GM21528 (cell line): ENCODE measurements around the gene FUT2.
"Not testable (repeated sequence)": the region's sequence is repeated elsewhere in the genome, so short reads cannot be mapped to it uniquely, and the experiment has no call there.

ENCODE experiments used
- ATAC-seq: cut with Tn5 transposase; IDR thresholded peaks from one replicate; pipeline ENCODE4 v1.9.1; 2021; ENCODE audit warnings: mild to moderate bottlenecking, moderate library complexity; ENCODE audit not compliant: unreplicated experiment, low FRiP score

Gene FUT2

DNA sequence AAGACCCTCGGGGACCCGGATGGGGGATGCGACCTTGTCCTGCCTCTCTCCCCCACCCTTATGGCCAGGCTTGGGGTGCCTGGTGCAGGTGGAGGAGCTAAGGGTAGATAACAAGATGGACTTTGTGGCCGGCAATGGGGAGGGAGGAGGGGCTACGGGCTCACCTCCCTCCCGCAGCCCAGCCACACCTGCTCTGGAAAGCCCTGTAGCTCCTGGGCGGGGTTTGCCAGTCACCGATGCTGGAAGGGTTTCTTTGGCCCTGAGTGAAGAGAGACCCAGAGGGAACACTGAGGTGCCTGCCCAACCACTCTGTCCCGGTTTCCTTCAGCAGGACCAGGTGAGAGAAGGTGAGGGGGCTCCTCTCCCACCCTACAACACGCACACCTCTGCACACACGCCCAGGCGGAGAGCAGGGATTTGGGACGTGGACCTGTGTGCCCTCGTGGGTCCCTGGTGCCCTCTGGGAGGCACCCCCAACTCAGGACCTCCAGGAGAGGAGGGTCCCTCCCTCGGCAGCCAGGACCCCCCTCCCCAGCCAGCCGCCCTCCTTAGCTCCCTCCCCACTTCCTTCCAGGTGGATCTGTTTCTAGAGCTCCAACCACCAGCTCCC, at the start of gene FUT2:
FUT2 (plus strand) TSS at position 229 of the 610 bp plus-strand sequence. CDS start 6,986 bp downstream, outside the sequence.
- no peak for ATAC-seq

GRCh38 chr19:48646001-48646721, 49.6 kb upstream of the FUT2 start, which contains the start of gene CA11:
CA11 (minus strand) TSS chr19:48646187; CDS start chr19:48645632, 555 bp downstream.
- ATAC-seq, result peak; percentile 70

GRCh38 chr19:48646722-48647216, 49.0 kb upstream of the FUT2 start:
- no peak for ATAC-seq

DNA sequence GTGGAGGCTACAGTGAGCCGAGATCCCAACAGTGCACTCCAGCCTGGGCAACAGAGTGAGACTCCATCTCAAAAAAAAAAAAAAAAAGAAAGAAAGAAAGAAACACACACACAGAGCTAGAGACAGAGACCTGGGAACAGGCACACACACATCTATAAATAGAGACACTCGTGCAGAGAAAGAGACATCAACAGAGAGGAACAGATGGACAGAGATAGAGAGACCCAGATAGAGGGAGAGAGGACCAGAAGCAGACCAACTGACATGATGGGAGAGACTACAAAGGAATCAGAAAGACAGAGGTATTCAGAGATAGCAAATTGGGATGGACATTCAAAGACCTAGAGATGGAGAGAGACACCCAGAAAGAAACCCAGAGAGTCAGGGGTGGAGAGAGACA, 47.6 kb upstream of the FUT2 start:
- ATAC-seq, result no peak

GRCh38 chr19:48650974-48651682, 44.6 kb upstream of the FUT2 start:
- no peak for ATAC-seq

GRCh38 chr19:48651683-48652048, 44.1 kb upstream of the FUT2 start:
- no peak for ATAC-seq

GRCh38 chr19:48654299-48655059, 41.3 kb upstream of the FUT2 start:
- ATAC-seq, result no peak

DNA sequence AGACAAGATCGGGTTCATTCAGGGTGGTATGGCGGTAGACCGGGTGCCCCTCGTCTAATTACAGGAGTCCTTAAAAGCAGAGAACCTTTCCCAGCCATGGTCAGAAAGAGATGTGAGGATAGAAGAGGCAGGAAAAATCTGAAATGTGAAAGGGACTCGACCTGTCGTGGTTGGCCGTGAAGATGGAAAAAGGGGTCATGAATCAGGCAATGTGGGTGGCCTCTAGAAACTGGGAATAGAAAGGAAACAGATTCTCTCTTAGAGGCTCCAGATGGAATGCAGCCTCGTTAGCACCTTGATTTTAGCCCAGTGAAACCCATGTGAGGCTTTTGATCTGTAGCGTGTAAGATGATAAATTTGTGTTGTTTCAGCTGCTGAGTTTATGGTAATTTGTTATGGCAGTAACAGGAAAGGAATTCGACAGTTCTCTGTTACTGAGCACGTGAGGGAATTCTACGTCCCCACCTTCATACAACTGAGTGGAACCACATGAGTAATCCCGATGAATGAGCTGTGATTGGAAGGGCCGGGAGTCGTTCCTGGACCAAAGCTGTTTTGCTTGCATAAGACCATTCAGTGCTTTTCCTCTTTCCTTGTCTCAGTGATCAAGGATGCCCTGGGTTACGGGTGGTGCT, 38.8 kb upstream of the FUT2 start:
- ATAC-seq, result no peak

DNA sequence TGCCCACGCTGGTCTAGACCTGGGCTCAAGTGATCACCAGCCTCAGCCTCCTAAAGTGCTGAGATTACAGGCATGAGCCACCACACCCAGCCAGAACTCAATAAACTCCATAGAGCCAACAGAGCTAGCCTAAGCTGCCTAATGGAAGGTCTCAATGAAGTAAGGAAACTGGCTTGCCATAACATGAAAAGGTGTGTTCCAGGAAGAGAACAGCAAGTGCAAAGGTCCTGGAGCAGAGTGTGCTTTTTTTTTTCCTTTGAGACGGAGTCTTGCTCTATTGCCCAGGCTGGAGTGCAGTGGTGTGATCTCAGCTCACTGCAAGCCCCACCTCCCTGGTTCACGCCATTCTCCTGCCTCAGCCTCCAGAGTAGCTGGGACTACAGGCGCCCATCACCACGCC, 37.9 kb upstream of the FUT2 start:
- not testable (repeated sequence) for ATAC-seq

DNA sequence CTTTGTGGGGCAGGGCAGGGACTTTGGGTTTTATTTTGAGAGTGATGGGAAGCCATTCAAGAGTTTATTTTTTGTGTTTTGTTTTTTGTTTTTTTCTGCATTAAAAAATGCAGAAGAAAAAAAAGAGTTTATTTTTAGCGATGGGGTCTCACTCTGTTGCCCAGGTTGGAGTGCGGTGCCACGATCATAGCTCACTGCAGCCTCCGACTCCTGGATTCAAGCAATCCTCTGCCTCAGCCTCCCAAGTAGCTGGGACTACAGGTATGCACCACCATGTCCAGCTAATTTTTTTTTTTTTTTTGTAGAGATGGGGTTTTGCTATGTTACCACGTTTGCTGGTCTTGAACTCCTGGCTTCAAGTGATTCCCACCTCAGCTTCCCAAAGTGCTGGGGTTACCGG, 37.3 kb upstream of the FUT2 start:
- ATAC-seq, result no peak

DNA sequence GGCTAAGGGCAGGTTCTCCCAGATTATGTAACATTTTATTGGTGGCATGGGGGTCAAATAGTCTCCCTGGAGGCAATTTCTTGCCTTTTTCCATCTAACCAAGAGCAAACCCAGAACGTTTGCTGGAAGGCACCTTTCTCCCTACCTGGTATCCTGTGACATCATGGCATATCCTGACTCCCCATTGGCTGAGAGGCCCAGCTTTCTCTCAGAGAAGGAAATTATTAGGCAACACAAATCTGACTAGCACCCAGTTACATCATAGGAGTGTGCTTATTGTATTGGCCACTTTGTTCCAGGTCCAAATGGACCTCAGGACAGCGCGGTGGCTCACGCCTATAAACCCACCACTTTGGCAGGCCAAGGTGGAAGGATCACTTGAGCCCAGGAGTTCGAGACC, 36.0 kb upstream of the FUT2 start:
- no peak for ATAC-seq

DNA sequence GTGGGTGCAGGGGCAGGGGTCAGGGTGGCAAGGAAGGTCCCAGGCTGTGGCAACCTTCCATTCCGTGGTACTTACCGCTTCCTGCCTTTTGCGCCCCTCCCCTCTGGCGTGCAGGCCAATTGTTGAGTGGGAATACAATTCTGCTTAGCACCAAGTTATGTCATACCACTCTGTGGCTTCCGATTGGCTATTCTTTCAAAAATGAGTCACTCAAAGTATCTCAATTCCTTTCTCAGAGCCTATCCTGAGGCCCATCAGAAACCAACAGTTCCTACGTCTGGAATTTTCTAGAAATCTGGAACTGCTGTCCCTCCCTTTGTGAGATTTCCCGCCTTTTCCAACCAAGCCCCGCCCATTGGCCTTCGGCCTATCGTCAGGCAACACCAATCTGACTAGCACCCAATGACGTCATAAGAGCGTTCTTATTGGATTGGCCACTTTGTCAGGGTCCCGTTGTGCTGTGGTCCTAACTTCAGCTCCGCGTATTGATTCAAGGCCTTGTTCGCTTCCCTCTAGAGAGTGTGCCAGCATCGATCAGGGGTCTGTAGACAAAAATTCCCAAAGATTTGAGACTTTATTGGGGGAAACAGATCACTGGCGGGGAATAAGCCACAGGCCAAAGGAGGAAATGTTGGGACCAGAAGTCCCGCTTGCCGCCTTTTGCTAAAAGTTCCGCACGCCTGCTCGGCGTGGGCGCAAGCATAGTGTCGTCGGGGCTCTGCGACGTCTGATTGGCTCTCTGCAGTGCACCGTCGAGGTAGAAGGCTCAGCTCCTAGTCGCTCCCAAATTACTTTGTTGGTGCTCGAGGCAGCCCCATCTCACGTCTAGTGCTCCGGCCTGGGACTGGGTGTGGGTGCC, 34.7 kb upstream of the FUT2 start:
- peak; percentile 74 for ATAC-seq

DNA sequence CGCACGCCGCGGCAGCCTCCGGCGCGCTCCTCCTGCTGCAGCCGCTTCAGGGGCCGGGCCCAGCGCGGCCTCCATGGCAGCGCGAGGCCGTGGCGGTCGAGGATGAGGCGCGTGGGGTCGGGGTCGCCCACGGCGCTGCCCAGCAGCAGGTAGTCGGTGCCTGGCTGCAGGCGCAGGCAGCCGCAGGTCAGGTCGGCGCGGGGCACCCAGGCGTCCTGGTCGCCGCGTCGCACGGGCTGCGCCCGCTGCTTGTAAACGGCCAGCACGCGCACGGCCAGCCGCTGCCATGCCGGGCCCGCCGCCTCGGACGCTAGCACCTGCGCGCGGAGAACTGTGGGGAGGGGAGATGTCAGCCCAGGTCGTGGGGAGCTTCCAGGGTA, 34.1 kb upstream of the FUT2 start:
- ATAC-seq, result no peak

- no peak for ATAC-seq
Observed at GRCh38 chr19:48663667-48664066, 32.1 kb upstream of the FUT2 start.

DNA sequence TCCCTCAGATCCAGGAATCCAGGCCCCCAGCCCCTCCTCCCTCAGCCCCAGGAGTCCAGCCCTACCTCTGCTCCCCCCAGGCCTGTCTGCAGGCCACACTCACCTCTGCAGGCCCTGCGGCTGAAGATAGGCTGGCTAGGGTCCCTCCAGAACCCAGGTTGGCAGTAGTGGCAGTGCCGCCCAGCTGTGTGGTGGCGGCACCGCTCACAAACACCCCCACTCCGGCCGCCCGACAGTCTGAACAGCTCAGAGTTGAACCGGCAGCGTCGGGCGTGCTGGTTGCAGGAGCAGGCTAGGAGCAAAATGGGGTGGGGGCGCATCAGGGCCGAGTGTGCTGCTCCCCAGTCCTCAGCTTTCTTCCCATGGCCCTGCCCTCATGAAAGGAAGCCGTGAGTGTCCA, 31.3 kb upstream of the FUT2 start:
- ATAC-seq, result no peak

GRCh38 chr19:48665786-48666185, 30.0 kb upstream of the FUT2 start:
- no peak for ATAC-seq

DNA sequence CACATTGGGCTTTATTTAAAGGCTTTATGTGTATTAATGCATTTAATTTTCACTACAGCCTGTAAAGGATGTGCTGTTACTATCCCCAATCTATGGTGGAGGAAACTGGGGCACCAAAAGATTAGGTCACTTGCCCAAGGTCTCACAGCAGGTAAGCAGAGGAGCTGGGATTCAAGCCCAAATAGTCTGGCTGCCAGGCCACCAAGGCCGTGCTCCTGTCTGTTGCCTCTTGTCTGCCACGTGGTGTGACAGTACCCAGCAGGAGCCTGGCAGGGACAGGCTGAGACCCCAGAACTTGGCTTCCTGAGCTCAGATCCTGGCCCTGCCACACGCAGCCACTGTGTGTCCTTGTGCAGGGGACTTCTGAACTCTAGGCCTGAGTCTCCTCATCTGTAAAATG, 27.4 kb upstream of the FUT2 start:
- ATAC-seq, result no peak

DNA sequence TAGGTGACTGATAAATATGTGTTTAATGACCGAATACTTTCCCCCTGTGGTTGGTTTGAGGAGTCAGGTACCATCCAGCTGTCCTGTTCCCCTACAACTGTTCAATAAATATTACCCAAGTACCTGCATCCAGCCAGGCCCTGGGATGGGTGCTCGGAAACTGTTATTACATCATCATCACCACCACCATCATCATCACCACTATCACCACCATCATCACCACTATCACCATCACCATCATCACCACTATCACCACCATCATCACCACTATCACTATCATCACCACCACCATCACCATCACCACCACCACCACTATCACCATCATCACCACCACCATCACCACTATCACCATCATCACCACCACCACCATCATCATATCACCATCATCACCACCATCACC, 27.0 kb upstream of the FUT2 start:
- ATAC-seq, result no peak

- ATAC-seq, result no peak
Observed at GRCh38 chr19:48669903-48670668, 25.7 kb upstream of the FUT2 start.
